K562 (cell line): ENCODE data around the gene RHOA. TPM values are rescaled to one million over a fixed set of nuclear protein-coding genes. Genes with fewer than 3 reads are reported as not detected.

Source experiments
- BRD4 ChIP-seq: fragments of 200-600 bp; sonication (generic); IDR thresholded peaks from 2 replicates; pipeline ENCODE4 v1.6.1; 2017; ENCODE audit warnings: inconsistent platforms
- CCNT2 ChIP-seq: IDR thresholded peaks from 2 replicates; pipeline ENCODE4 v1.6.1; 2011; ENCODE audit warnings: borderline replicate concordance, low read depth, mild to moderate bottlenecking, moderate library complexity, mixed read lengths, low read length; ENCODE audit not compliant: insufficient read length; ENCODE audit errors: extremely low read depth
- GATAD2A ChIP-seq: fragments of 450-650 bp; IDR thresholded peaks from 2 replicates; pipeline ENCODE4 v1.6.1; 2017
- MBD2 ChIP-seq: sonication (generic); IDR thresholded peaks from 2 replicates; pipeline ENCODE4 v1.6.1; 2016; ENCODE audit warnings: low read depth, borderline replicate concordance
- ZFP30 ChIP-seq: fragments of 250-450 bp; sonication (Bioruptor Pico); IDR thresholded peaks from 2 replicates; pipeline ENCODE4 v1.8.0; 2022; ENCODE audit warnings: moderate library complexity, mild to moderate bottlenecking, inconsistent platforms, borderline replicate concordance
- ZNF143 ChIP-seq: sonication (generic); formaldehyde crosslinking; IDR thresholded peaks from 2 replicates; pipeline ENCODE4 v1.9.0; 2022; ENCODE audit warnings: mild to moderate bottlenecking, missing genetic modification reagents
- ZNF232 ChIP-seq: sonication (generic); formaldehyde crosslinking; IDR thresholded peaks from 2 replicates; pipeline ENCODE4 v1.8.0; 2022; ENCODE audit warnings: mild to moderate bottlenecking, missing genetic modification reagents
- polyA plus RNA-seq, 8 experiments: library from polyadenylated mRNA; depleted of rRNA in 4 of 8; stranded (reverse) in 5 of 8; unstranded in 3 of 8; fragments of >200 nt; fragmentation: Nextera tagmentation in 2 of 8; fragmentation: Illumina TruSeq in 1 of 8; extraction: Ambion mirVana in 2 of 8; extraction: Trizol in 1 of 8; gene quantifications; 2 replicates each; pipeline versions ENCODE4 v1.2.1 to v1.2.3, GENCODE V29; 2011 to 2014; ENCODE audit warnings: inconsistent platforms in 1 of 8, missing spikeins in 1 of 8
- total RNA-seq, 7 experiments: library from RNA; depleted of rRNA in 6 of 7; stranded (reverse); fragments of >200 nt in 6 of 7; fragmentation: Illumina TruSeq in 2 of 7; extraction: Trizol in 2 of 7; gene quantifications; 2 replicates each; pipeline versions ENCODE4 v1.2.1 to v1.2.3, GENCODE V29; 2011 to 2021; ENCODE audit warnings: low replicate concordance in 1 of 7
- TF ChIP-seq, protein P1 (sequence below), 2 experiments: fragments of 450-650 bp; formaldehyde crosslinking in 1 of 2; IDR thresholded peaks; 2 replicates each; pipeline versions ENCODE4 v1.4.0 to v1.6.1; 2014 to 2020; ENCODE audit warnings: mild to moderate bottlenecking in 2 of 2, borderline replicate concordance in 1 of 2, low read depth in 1 of 2
- TF ChIP-seq, protein P2 (sequence below), 2 experiments: IDR thresholded peaks; 2 replicates each; pipeline ENCODE4 v1.6.1; 2011; ENCODE audit warnings: borderline replicate concordance in 1 of 2, control low read depth in 1 of 2, low read depth in 1 of 2, low read length in 1 of 2, mild to moderate bottlenecking in 1 of 2, mixed read lengths in 1 of 2, moderate library complexity in 1 of 2; ENCODE audit not compliant: insufficient read depth in 1 of 2, insufficient read length in 1 of 2, poor library complexity in 1 of 2, severe bottlenecking in 1 of 2; ENCODE audit errors: extremely low read depth in 1 of 2
- TF ChIP-seq, protein P3 (sequence below): fragments of 250-450 bp; sonication (Bioruptor Pico); IDR thresholded peaks from 2 replicates; pipeline ENCODE4 v1.6.1; 2021; ENCODE audit warnings: mild to moderate bottlenecking
- TF ChIP-seq, protein P4 (sequence below): fragments of 200-800 bp; sonication (Bioruptor generic); IDR thresholded peaks from 2 replicates; pipeline ENCODE4 v1.6.1; 2017; ENCODE audit warnings: missing genetic modification characterization, missing compliant biosample characterization
- TF ChIP-seq, protein P5 (sequence below): fragments of 450-650 bp; formaldehyde crosslinking; IDR thresholded peaks from 2 replicates; pipeline ENCODE4 v1.4.0; 2020; ENCODE audit warnings: mild to moderate bottlenecking, moderate library complexity

RHOA gene
- total and polyA plus RNA-seq, 9 of the 15 experiments (the other 6 are each of a cell fraction or from before 2014, with no cell fraction given), result 136 to 540 (median 236) TPM

DNA sequence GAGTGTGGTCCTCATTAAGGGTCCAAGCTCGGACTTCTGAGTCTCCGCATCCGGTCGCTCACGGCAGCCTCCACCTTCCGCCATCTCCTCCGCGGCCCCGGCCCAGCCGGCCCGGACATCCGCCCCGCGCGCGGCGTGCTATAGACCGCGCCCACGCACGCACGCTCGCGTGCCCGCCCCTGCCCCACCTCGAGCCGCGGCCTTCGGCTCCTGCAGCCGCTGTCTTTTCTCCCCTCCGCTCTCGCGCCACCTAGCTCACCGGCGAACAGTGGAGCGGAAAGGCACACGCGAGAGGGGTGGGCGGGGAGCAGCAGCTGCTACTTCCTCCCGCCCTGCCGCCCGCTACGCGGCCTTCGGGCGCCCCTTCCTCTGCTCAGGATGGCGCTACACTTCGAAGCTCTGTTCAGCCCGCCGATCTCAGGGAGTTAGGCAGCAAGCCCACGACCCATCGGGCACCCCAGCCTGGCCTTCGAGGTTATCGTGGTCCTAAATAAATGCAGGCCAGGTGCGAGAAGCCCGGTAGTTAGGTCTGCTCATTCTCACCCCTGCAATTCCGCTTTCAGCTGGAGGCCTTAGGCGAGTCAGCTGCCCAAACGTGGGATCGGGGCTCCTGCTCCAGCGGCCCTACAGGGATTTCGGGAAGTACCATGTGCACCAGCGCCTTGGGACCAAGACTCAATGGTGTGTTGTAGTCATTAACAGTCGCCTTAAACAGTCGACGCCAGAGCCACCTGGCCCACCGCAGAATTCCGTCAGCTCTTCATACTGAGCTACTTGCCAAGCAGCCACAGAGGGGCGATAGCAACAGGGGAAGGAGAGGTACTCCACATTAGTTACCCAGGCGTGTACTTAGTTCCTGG lies 71.6 kb downstream of the RHOA start, which contains the start of gene USP4 (continued):
- TF ChIP-seq, protein P1, sequence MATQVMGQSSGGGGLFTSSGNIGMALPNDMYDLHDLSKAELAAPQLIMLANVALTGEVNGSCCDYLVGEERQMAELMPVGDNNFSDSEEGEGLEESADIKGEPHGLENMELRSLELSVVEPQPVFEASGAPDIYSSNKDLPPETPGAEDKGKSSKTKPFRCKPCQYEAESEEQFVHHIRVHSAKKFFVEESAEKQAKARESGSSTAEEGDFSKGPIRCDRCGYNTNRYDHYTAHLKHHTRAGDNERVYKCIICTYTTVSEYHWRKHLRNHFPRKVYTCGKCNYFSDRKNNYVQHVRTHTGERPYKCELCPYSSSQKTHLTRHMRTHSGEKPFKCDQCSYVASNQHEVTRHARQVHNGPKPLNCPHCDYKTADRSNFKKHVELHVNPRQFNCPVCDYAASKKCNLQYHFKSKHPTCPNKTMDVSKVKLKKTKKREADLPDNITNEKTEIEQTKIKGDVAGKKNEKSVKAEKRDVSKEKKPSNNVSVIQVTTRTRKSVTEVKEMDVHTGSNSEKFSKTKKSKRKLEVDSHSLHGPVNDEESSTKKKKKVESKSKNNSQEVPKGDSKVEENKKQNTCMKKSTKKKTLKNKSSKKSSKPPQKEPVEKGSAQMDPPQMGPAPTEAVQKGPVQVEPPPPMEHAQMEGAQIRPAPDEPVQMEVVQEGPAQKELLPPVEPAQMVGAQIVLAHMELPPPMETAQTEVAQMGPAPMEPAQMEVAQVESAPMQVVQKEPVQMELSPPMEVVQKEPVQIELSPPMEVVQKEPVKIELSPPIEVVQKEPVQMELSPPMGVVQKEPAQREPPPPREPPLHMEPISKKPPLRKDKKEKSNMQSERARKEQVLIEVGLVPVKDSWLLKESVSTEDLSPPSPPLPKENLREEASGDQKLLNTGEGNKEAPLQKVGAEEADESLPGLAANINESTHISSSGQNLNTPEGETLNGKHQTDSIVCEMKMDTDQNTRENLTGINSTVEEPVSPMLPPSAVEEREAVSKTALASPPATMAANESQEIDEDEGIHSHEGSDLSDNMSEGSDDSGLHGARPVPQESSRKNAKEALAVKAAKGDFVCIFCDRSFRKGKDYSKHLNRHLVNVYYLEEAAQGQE (IDR thresholded peaks at IDR 0.05; ENCODE audit: borderline replicate concordance), result peak; percentile 67; the same call in 1 of the 2 replicates
- TF ChIP-seq, protein P1 (CRISPR knock-in tag; IDR thresholded peaks at IDR 0.05; ENCODE audit: low read depth), result peak; percentile 45; the same call in 1 of the 2 replicates
- peak; percentile 87 for TF ChIP-seq CCNT2
- TF ChIP-seq, protein P2, sequence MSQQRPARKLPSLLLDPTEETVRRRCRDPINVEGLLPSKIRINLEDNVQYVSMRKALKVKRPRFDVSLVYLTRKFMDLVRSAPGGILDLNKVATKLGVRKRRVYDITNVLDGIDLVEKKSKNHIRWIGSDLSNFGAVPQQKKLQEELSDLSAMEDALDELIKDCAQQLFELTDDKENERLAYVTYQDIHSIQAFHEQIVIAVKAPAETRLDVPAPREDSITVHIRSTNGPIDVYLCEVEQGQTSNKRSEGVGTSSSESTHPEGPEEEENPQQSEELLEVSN (IDR thresholded peaks at IDR 0.05; ENCODE audit: borderline replicate concordance in 1 of 2, extremely low read depth in 1 of 2, insufficient read depth in 1 of 2, insufficient read length in 1 of 2, low read depth in 1 of 2, low read length in 1 of 2, poor library complexity in 1 of 2, severe bottlenecking in 1 of 2), result peak; percentile 97
- TF ChIP-seq, protein P3, sequence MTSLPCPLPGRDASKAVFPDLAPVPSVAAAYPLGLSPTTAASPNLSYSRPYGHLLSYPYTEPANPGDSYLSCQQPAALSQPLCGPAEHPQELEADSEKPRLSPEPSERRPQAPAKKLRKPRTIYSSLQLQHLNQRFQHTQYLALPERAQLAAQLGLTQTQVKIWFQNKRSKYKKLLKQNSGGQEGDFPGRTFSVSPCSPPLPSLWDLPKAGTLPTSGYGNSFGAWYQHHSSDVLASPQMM (CRISPR knock-in tag), result no peak
- 0 out of 2 replicates have a peak, but pooled peaks have one; percentile 7 for TF ChIP-seq ZNF143 (CRISPR knock-in tag)
- TF ChIP-seq, protein P4, sequence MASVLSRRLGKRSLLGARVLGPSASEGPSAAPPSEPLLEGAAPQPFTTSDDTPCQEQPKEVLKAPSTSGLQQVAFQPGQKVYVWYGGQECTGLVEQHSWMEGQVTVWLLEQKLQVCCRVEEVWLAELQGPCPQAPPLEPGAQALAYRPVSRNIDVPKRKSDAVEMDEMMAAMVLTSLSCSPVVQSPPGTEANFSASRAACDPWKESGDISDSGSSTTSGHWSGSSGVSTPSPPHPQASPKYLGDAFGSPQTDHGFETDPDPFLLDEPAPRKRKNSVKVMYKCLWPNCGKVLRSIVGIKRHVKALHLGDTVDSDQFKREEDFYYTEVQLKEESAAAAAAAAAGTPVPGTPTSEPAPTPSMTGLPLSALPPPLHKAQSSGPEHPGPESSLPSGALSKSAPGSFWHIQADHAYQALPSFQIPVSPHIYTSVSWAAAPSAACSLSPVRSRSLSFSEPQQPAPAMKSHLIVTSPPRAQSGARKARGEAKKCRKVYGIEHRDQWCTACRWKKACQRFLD (CRISPR knock-in tag), result peak; percentile 81; the same call in 1 of the 2 replicates
- peak; percentile 70; the same call in 1 of the 2 replicates for TF ChIP-seq GATAD2A
- TF ChIP-seq MBD2, result 0 out of 2 replicates have a peak, but pooled peaks have one; percentile 59
- TF ChIP-seq, protein P5, sequence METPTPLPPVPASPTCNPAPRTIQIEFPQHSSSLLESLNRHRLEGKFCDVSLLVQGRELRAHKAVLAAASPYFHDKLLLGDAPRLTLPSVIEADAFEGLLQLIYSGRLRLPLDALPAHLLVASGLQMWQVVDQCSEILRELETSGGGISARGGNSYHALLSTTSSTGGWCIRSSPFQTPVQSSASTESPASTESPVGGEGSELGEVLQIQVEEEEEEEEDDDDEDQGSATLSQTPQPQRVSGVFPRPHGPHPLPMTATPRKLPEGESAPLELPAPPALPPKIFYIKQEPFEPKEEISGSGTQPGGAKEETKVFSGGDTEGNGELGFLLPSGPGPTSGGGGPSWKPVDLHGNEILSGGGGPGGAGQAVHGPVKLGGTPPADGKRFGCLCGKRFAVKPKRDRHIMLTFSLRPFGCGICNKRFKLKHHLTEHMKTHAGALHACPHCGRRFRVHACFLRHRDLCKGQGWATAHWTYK (CRISPR knock-in tag), result no peak
- no peak for TF ChIP-seq ZFP30 (CRISPR knock-in tag)
- TF ChIP-seq BRD4, result 0 out of 2 replicates have a peak, but pooled peaks have one; percentile 33
- TF ChIP-seq ZNF232 (CRISPR knock-in tag), result peak; percentile 18; the same call in 1 of the 2 replicates
